Measurements from ENCODE around the gene MICB. TPM values are rescaled to one million over a fixed set of nuclear protein-coding genes. Genes with fewer than 3 reads are reported as not detected.

The MICB gene
- total RNA-seq (2022): 4.3 and 7.6 TPM in 2 replicates
- percentile 53 among the genes with signal in this experiment for Bru-seq, nascent RNA
- percentile 57 among the genes with signal in this experiment for BruChase-seq, experiment 1, labeled RNA remaining after a 6-hour chase
- BruChase-seq, experiment 2, labeled RNA remaining after a 2-hour chase: percentile 65 among the genes with signal in this experiment
- long read RNA-seq, partial matches to known transcripts: 0 of 6 reads
- long read RNA-seq, other reads (novel, unspliced or antisense): 1 of 6 reads

GRCh38 chr6:31497531-31498476, at the start of gene MICB:
Gene MICB, plus strand, starts transcription at chr6:31498145. Its CDS starts 49 bp downstream, at chr6:31498194.
- Mint-ChIP-seq H3K27me3 (ENCODE audit: insufficient read depth, unreplicated experiment) (no peaks in the 10 kb centered on the region), H3K4me3 (ENCODE audit: unreplicated experiment) (peak within 1 kb of the TSS; percentile 78), H3K27ac (ENCODE audit: low read depth, unreplicated experiment) (peak within 1 kb of the TSS; percentile 70), H3K4me1 (ENCODE audit: insufficient read depth, unreplicated experiment) (peaks cover 45% of the 10 kb centered on the region), H3K9me3 (ENCODE audit: unreplicated experiment) (no peaks in the 10 kb centered on the region), H3K36me3 (ENCODE audit: insufficient read depth, unreplicated experiment) (peaks cover 5% of the 10 kb centered on the region)
- BruUV-seq (replicated peaks): no TSS peak
- ChIA-PET CTCF (interaction anchor here (0.6 to 1.8 kb wide), 5 partner anchors 45 to 446 kb away, joined by 3 to 10 read pairs (median 6); partner anchors contain the start of gene ATP6V1G2), POLR2A (interaction anchor here (0.6 to 7.6 kb wide), 15 partner anchors 16 to 961 kb away, joined by 3 to 173 read pairs (median 3); partner anchors contain the start of genes DDX39B, EHMT2, GPANK1 and MICA)
- no peak for TF ChIP-seq CTCF (IDR thresholded peaks at IDR 0.05; ENCODE audit: unreplicated experiment)
- peak; percentile 92 for DNase-seq (ENCODE audit: unreplicated experiment)
- intact Hi-C loops (cut with micrococcal nuclease): loop anchor here (1.0 kb wide), 1 partner anchor 43 kb away; no protein-coding TSS in a partner anchor

DNA sequence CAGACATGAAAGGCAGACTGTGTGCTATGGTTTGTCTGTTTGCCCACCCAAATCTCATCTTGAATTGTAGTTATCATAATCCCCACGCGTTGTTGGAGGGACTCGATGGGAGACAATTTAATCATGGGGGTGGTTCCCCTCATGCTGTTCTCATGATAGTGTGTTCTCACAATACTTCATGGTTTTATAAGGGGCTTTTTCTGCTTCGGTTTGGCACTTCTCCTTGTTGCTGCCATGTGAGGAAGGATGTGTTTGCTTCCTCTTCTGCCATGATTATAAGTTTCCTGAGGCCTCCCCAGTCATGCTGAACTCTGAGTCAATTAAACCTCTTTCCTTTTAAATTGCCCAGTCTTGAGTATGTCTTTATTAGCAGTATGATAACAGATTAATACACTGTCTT, 47.2 kb upstream of the MICB start:
- ChIA-PET CTCF (interaction anchor here (1.0 kb wide), 1 partner anchor 83 kb away, joined by 4 read pairs; no protein-coding TSS in a partner anchor), POLR2A (no interaction called here)
- no TSS peak for BruUV-seq (replicated peaks)
- Mint-ChIP-seq H3K4me3 (ENCODE audit: unreplicated experiment) (no peak overlapping the region), H3K4me1 (ENCODE audit: insufficient read depth, unreplicated experiment) (peaks cover 6% of the 10 kb centered on the region), H3K9me3 (ENCODE audit: unreplicated experiment) (no peaks in the 10 kb centered on the region), H3K36me3 (ENCODE audit: insufficient read depth, unreplicated experiment) (no peaks in the 10 kb centered on the region), H3K27me3 (ENCODE audit: insufficient read depth, unreplicated experiment) (peaks cover 52% of the 10 kb centered on the region), H3K27ac (ENCODE audit: low read depth, unreplicated experiment) (no peak overlapping the region)
- TF ChIP-seq CTCF (IDR thresholded peaks at IDR 0.05; ENCODE audit: unreplicated experiment): no peak
- no peak for DNase-seq (ENCODE audit: unreplicated experiment)
- intact Hi-C loops (cut with micrococcal nuclease): no loop called here

DNA sequence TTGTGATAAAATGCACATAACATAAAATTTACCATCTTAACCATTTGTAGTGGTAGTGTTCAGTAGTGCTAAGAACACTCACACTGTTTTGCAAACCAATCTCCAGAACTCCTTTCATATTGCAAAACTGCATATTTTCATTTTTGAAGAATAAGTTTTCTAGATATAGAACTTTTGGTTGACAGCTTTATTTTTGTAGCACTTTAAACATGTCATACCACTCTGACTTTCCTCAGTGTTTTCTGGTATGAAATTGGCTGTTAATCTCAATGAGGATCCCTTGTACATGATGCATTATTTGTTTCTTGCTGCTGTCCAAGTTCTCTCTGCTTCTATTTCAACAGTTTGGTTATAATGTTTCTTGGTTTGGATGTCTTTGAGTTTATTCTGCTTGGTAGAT, 45.1 kb upstream of the MICB start:
- H3K27me3 Mint-ChIP-seq (ENCODE audit: insufficient read depth, unreplicated experiment): peaks cover 52% of the 10 kb centered on the region

More for the DNA sequence above, 45.1 kb upstream of the MICB start:
- no peak for TF ChIP-seq CTCF (IDR thresholded peaks at IDR 0.05; ENCODE audit: unreplicated experiment)
- H3K4me1 Mint-ChIP-seq (ENCODE audit: insufficient read depth, unreplicated experiment): peaks cover 6% of the 10 kb centered on the region
- no peak for DNase-seq (ENCODE audit: unreplicated experiment)
- CTCF ChIA-PET: interaction anchor here (1.9 to 2.3 kb wide), 2 partner anchors 10 to 53 kb away, joined by 4 to 13 read pairs; no protein-coding TSS in a partner anchor
- H3K9me3 Mint-ChIP-seq (ENCODE audit: unreplicated experiment): no peaks in the 10 kb centered on the region
- POLR2A ChIA-PET: interaction anchor here (0.5 kb wide), 1 partner anchor 50 kb away, joined by 3 read pairs; the partner anchor contains the start of gene MICA
- intact Hi-C loops (cut with micrococcal nuclease): no loop called here
- no TSS peak for BruUV-seq (replicated peaks)
- no peak overlapping the region for H3K4me3 Mint-ChIP-seq (ENCODE audit: unreplicated experiment)
- no peaks in the 10 kb centered on the region for H3K36me3 Mint-ChIP-seq (ENCODE audit: insufficient read depth, unreplicated experiment)
- no peak overlapping the region for H3K27ac Mint-ChIP-seq (ENCODE audit: low read depth, unreplicated experiment)
